Putamen (tissue), 1 donor: Measurements from ENCODE around the gene MFSD2B.

Source experiments
- DNase-seq: peaks from one replicate; pipeline ENCODE4 v3.0.0-alpha.2; 2016; ENCODE audit warnings: low spot score

The MFSD2B gene

DNA sequence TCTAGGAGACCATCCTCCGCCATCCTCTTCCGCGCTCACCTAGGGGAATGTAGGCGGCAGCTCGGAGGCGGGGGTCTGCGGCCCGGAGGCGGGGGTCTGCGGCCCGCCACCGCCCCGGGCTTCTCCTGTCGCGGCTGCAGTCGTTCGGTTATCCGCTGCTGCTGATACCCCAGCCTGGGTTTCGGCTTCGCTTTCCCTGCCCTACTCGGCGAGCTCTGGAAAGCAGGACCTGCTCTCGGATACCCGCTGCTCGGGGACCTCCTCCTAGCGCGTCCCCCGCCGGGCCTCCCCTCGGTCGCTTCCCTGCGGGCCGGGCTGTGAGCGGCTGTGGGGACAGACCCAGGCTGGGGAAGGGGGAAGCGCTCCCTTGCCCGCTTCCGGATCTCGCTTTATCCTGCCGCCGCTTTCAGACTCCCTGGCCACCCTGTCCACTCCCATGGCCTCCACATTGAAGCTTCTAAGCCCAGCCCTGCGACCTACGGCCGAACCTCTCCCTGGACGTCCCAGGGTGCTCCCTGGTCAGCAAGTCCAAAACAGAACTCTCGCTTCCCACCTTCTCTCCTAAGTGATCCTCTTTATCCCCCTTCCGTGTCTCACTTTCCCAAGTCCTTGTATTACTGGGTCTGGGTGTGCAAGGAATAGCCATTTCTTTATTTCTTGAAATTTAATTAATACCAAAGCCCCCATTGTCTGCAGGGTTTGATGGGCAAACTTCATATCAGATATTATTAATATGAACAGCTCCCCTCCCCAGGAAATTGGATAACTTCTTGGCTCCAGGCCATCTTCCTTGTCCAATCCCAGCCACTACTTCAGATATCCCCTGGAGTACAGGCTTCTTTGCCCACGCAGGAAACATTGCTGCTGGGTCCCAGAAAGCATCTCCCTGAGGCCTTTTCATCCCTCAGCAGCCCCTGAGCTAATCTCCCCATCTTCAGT lies 40.4 kb downstream of the MFSD2B start:
- DNase-seq = no peak

DNA sequence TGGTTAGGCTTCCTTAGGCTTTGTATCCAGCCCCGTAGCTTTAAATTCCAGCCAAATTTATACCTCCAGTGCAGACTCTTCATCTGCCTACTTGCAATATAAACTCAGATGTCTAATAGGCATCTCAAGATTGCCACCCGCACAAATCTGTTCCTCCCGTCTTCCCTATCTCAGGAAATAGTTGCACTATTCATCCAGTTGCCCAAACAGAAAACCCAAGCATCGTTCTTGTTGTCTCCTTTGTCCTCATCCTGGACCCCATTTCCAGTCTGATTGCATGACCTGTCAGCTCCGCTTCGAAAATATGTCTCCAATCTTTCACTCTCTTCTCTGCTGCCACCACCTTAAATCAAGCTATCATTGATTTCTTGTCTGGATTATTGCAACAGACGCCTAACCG lies 41.9 kb downstream of the MFSD2B start:
- peak; percentile 48 for DNase-seq

DNA sequence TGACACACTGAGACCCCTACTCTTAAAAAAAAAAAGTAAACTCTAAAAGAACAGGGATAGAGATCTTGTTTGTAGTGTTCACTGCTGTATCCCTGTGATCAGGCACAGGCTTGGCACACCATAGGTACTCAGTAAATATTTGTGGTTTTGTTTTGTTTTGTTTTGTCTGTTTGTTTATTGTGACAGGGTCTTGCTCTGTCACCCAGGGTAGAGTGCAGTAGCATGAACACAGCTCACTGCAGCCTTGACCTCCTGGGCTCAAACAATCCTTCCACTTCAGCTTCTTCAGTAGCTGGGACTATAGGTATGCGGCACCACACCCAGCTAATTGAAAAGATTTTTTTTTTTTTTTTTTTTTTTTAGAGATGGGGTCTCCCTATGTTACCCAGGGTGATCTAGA lies 43.1 kb downstream of the MFSD2B start:
- no peak for DNase-seq

DNA sequence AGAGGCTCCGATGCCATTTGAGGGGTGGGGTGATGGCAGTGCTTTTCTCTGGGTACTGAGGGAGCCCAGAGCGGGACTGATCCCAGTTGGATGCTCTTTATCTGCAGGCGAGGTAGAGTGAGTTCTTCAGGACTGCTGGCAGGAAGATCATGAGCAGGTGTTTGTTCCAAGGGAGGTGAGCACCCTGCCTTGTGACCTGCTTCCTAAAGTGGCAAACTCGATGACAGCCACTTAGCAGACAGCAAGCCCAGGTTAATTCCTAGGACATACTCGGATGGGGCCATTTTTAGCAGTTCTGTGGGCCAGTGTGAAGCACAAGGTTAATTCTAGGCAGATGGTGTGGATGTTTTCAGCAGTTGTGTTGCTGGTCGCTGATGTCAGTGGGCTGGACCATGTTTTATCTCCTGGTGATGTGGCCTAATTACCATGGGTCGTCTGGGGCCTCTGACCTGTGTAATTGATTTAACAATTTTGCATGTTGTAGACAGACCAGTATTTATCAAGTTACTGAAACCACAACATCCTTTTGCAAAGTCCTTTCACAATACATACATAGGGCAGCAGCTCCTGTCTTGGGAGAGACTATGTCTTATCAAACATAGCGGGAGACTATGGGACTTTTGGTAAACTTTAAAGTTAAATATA lies 44.6 kb downstream of the MFSD2B start:
- DNase-seq = no peak

DNA sequence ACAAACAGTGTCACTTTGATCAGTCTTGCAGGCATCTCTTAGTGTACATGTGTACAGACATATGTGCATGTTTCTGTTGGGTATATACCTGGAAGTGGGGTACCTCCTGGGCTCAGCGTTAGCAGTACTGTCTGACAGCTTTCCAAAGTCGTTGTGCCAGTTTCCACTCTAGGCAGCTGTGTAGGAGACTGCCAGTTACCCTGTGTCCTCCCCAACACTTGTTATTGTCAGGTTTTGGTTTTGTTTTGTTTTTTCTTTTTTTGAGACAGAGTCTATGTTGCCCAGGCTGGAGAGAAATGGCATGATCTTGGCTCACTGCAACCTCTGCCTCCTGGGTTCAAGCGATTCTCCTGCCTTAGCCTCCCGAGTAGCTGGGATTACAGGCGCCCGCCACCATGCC lies 45.9 kb downstream of the MFSD2B start:
- DNase-seq = no peak

DNA sequence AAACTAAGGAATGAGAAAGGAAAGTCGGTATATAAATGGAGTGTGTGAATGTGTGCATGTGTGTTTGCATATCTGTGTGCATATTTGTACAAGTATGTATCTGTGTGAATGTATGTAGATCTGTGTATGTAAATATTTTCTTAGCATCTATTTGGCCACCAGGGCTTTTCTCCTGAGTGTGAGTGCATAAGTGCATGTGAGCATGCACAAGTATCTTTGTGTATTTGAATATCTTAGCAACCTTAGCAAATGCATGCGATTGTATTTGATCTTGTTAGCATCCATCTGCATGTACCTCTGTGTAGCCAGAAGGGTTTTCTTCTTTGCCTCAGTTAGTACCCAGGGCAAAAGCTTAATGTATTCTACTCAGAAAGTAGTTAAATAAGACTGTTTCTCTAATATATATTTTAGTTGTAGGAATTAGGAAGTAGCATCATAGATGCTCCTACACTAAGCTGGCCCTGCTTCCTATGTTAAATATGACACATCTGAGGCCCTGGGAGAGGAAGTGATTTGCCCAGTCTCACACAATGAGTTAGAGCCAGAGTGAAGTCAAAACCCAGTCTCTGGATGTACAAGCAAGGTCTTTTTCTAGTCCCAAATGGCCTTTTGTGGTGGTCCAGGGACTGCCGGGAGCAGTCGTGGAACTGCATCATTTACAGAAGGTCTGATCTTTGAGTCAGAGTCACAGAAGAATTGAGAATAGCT lies 48.8 kb downstream of the MFSD2B start:
- DNase-seq = no peak

DNA sequence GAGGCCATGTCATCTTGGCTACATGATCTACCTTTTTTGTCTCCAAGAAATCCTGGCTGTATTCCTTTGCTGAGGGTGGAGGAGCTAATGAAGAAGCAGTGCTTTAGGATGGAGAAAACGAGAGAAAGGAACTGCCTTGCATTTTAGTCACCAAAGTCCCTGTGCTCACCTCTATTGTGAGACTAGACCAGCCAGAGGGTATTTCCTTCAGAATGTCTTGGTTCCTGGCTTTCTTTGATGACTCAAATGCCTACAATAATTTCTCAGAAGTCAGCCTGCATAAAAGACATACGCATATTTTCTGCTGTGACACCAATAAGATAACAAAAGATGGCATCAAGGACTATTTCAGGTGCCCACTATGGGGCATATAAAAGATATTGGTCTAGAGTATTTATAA lies 55.5 kb downstream of the MFSD2B start:
- DNase-seq = no peak

DNA sequence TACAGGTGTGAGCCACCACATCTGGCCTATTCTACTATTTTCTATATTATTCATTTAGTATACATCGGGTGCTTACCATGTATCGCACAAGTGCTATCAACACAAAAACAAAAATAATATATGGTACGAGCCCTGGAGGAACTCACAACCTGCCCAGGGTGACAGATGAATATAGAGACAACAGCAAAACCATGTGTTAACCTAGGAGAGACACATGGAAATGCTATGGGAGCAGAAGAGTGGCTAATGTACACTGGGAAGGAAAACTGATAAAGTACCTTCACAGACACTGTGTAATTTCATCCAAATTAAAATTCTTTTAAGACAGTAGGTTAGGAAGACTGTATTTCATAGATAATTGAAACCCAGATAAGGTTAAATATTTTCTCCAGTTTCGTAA lies 62.4 kb downstream of the MFSD2B start:
- no peak for DNase-seq

DNA sequence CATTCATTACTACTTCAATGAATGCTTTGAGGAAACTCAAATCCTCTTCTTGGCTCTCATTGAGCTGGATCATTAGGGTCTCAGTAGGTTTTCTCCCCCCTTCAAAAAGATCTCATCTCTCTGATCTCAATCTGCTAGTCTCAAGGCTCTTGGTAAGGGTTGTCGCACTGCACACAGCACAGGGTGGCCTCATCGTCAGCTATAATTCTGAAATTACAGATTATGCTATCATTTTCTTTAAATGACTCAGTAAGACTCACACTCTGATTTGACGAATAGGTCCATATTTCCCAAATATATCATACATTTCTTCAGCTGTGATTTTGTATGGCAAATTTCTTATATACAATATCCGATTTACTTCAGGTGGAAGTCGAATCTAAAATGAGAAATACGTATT lies 63.9 kb downstream of the MFSD2B start:
- DNase-seq = no peak

DNA sequence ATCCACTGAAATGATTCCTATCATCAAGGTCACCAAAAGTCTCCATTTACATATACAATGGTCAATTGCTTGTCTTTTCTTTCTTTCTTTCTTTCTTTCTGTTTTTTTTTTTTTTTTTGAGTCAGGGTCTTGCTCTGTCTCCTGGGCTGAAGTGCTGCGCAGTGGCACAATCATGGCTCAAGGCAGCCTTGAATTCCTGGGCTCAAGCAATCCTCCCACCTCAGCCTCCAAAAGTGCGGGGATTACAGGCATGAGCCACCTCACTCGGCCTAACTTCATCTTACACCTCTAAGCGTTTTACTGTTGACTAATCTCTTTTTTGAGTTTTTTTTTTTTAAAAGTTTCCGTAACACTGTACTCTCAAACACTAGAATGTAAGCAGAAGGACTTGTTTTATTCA lies 65.4 kb downstream of the MFSD2B start:
- DNase-seq = no peak
